ENCODE measurements around the gene ZNF883.

- TF ChIP-seq SP1 (IDR thresholded peaks at IDR 0.05) (no peak), TARDBP (IDR thresholded peaks at IDR 0.05) (no peak), LEF1 (IDR thresholded peaks at IDR 0.05; ENCODE audit: borderline replicate concordance) (no peak), NFRKB (IDR thresholded peaks at IDR 0.05) (no peak), L3MBTL2 (conservative IDR thresholded peaks at IDR 0.05) (no peak), ZNF384 (IDR thresholded peaks at IDR 0.05) (no peak), HDGF (IDR thresholded peaks at IDR 0.05; ENCODE audit: borderline replicate concordance) (no peak), ELF4 (IDR thresholded peaks at IDR 0.05) (no peak), FOXM1 (IDR thresholded peaks at IDR 0.05; ENCODE audit: borderline replicate concordance) (no peak)
Measured at GRCh38 chr9:112969730-112970129, 42.3 kb downstream of the ZNF883 start.
